Astrocyte (in vitro differentiated cells and primary cell): ENCODE results near the gene SLC52A1.
"Not testable (repeated sequence)": the region's sequence is repeated elsewhere in the genome, so short reads cannot be mapped to it uniquely, and the experiment has no call there.

ENCODE experiments used
- CTCF ChIP-seq: IDR thresholded peaks from 2 replicates; pipeline ENCODE4 v1.5.1; 2011; ENCODE audit warnings: low read depth, mild to moderate bottlenecking, inconsistent platforms, low read length, moderate library complexity; ENCODE audit not compliant: insufficient read depth
- EZH2 ChIP-seq: IDR thresholded peaks from 2 replicates; pipeline ENCODE4 v1.6.1; 2012; ENCODE audit warnings: mild to moderate bottlenecking, low read length, inconsistent platforms; ENCODE audit not compliant: insufficient read depth

DNA sequence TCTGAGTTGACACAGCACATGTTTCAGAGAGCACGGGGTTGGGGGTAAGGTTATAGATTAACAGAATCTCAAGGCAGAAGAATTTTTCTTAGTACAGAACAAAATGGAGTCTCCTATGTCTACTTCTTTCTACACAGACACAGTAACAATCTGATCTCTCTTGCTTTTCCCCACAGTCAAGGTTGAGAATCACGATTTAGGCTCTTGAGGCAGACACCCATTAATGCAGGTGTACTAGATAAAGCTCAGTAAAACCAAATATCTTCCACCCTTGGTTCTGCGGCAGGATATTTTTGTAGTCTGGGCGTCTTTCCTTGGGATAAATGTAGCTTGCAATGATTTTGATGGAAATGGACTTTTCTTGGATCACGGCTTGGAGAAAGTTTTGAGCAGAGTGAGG, 40.2 kb upstream of the SLC52A1 start:
- TF ChIP-seq CTCF, EZH2: not testable (repeated sequence)
